Ovary (tissue), 3 donors: Measurements from ENCODE around the gene GJB4.

Experiments used
- CTCF ChIP-seq, 3 donors: fragments of 450-650 bp in 2 of 3; fragments of 200-600 bp in 1 of 3; IDR thresholded peaks; one replicate each; pipeline versions ENCODE4 v1.5.1 to v1.8.0; 2016 to 2022; ENCODE audit warnings: antibody characterized with exemption in 3 of 3, mild to moderate bottlenecking in 1 of 3
- EP300 ChIP-seq: sonication (generic); formaldehyde crosslinking; IDR thresholded peaks from one replicate; pipeline ENCODE4 v1.6.1; 2017; ENCODE audit warnings: antibody characterized with exemption
- POLR2A ChIP-seq: fragments of 450-650 bp; IDR thresholded peaks from one replicate; pipeline ENCODE4 v1.6.1; 2017; ENCODE audit warnings: antibody characterized with exemption, mild to moderate bottlenecking, moderate library complexity
- donor health status: DM: no; HTN: no; CAD: no.

- TF ChIP-seq CTCF (IDR thresholded peaks at IDR 0.05): no peak
- TF ChIP-seq EP300: no peak
- no peak for TF ChIP-seq POLR2A
These were observed 789 bp upstream of the GJB4 start for GRCh38 chr1:34758751-34759150.
